Measurements from ENCODE around the gene MAGEB2.

MAGEB2 gene

GRCh38 chrX:30217465-30217864, 2.1 kb downstream of the MAGEB2 start:
- TF ChIP-seq, protein P1, sequence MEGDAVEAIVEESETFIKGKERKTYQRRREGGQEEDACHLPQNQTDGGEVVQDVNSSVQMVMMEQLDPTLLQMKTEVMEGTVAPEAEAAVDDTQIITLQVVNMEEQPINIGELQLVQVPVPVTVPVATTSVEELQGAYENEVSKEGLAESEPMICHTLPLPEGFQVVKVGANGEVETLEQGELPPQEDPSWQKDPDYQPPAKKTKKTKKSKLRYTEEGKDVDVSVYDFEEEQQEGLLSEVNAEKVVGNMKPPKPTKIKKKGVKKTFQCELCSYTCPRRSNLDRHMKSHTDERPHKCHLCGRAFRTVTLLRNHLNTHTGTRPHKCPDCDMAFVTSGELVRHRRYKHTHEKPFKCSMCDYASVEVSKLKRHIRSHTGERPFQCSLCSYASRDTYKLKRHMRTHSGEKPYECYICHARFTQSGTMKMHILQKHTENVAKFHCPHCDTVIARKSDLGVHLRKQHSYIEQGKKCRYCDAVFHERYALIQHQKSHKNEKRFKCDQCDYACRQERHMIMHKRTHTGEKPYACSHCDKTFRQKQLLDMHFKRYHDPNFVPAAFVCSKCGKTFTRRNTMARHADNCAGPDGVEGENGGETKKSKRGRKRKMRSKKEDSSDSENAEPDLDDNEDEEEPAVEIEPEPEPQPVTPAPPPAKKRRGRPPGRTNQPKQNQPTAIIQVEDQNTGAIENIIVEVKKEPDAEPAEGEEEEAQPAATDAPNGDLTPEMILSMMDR (IDR thresholded peaks at IDR 0.05; ENCODE audit: insufficient read depth, missing control alignments) = no peak
- DNase-seq (ENCODE audit: insufficient read length, low spot score) (no peak), FAIRE-seq (no peak)

GRCh38 chrX:30219372-30219771, 4.0 kb downstream of the MAGEB2 start:
- DNase-seq (ENCODE audit: insufficient read length, low spot score) = no peak
- TF ChIP-seq, protein P1 (IDR thresholded peaks at IDR 0.05; ENCODE audit: insufficient read depth, missing control alignments) = no peak
- FAIRE-seq = no peak

GRCh38 chrX:30220661-30221060, 5.3 kb downstream of the MAGEB2 start:
- DNase-seq (ENCODE audit: insufficient read length, low spot score) = no peak
- TF ChIP-seq, protein P1 (IDR thresholded peaks at IDR 0.05; ENCODE audit: insufficient read depth, missing control alignments) = no peak
- FAIRE-seq = no peak

GRCh38 chrX:30224536-30224935, 9.2 kb downstream of the MAGEB2 start:
- no peak for FAIRE-seq
- TF ChIP-seq, protein P1 (IDR thresholded peaks at IDR 0.05; ENCODE audit: insufficient read depth, missing control alignments) = no peak
- no peak for DNase-seq (ENCODE audit: insufficient read length, low spot score)

- TF ChIP-seq, protein P1 (IDR thresholded peaks at IDR 0.05; ENCODE audit: insufficient read depth, missing control alignments) = no peak
- no peak for FAIRE-seq
These were observed 13.2 kb downstream of the MAGEB2 start for GRCh38 chrX:30228526-30228925.

GRCh38 chrX:30230395-30230794, 15.0 kb downstream of the MAGEB2 start, which contains the start of gene MAGEB3:
MAGEB3 (plus strand) TSS chrX:30230657; CDS start chrX:30235925, 5,268 bp downstream.
- DNase-seq (ENCODE audit: insufficient read length, low spot score) = no peak
- TF ChIP-seq, protein P1 (IDR thresholded peaks at IDR 0.05; ENCODE audit: insufficient read depth, missing control alignments) = no peak
- FAIRE-seq = no peak

More at GRCh38 chrX:30228526-30228925, 13.2 kb downstream of the MAGEB2 start:
- no peak for DNase-seq (ENCODE audit: insufficient read length, low spot score)

DNA sequence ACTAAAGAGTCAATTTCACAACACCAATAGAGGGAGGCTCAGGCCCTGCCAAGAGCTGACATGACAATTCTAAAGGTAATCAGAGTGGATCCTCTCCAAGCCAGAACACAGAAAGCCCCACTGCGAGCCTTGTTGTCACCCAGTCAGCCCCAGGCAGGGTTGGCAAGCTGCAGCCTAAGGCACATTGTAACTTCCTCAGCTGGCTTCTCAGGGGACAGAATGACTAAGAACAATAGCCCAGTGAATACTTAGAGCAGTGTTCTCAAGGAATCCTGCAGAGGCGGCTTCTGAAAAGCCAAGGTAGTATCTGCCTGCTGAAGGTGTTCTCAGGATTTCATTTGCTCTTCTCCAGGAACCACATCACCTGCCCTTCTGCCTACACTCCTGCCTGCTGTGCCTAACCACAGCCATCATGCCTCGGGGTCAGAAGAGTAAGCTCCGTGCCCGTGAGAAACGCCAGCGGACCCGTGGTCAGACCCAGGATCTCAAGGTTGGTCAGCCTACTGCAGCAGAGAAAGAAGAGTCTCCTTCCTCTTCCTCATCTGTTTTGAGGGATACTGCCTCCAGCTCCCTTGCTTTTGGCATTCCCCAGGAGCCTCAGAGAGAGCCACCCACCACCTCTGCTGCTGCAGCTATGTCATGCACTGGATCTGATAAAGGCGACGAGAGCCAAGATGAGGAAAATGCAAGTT, 26.5 kb downstream of the MAGEB2 start, which contains the start of gene MAGEB4:
TSS of gene MAGEB4 (plus strand) at position 277 of the 692 bp plus-strand sequence. CDS start at position 413, 136 bp downstream.
- TF ChIP-seq, protein P1 (IDR thresholded peaks at IDR 0.05; ENCODE audit: insufficient read depth, missing control alignments) = no peak
- DNase-seq (ENCODE audit: insufficient read length, low spot score) (no peak), FAIRE-seq (no peak)

Measured in D721Med (cell line).